NCI-H2029 (cell line): ENCODE data around the gene DYNC1LI1.

Experiments
- DNase-seq: peaks from one replicate; lab custom pipeline; 2025; lab: John Stamatoyannopoulos, UW

Gene DYNC1LI1

DNA sequence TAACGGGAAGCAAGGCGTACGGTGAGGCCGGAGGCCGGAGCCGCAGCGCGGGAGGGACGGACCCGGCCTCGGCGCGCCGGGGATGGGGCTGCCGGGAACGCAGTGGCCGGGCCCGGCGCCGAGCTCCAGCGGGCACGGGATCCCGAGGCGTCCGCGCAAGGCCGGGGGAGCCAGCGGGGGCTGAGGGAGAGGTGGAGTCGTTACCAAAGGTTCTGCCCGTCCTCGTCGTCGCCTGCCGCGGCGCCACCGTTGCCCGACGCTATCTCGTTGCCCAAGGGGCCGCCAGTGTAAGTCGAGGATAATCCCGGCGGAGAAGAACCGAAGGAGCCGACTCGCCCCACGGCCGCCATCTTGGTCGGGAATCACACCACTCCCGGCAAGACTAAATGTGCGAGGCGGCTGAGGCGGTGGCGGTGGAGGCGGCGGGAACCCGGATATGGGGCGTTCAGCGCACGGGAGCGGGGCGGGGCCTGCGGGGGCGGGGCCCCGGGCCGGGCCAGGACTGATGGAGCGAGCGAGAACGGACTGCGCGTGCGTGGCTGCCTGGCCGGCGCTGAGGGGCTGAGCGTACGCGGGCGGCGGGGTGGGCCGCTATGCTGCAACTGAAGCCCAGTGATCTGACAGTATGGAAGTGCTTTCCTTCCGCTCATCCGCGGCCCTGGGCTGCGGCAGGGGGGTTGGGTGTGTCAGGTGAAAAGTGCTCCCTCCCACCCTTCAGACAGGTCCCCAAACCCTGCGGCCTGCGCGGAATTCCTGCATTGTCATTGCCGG lies at the start of gene DYNC1LI1:
Gene DYNC1LI1, minus strand, starts transcription at position 438 of the 771 bp plus-strand sequence. Its CDS starts 88 bp downstream, at position 350.
- peak; percentile 94 for DNase-seq

DNA sequence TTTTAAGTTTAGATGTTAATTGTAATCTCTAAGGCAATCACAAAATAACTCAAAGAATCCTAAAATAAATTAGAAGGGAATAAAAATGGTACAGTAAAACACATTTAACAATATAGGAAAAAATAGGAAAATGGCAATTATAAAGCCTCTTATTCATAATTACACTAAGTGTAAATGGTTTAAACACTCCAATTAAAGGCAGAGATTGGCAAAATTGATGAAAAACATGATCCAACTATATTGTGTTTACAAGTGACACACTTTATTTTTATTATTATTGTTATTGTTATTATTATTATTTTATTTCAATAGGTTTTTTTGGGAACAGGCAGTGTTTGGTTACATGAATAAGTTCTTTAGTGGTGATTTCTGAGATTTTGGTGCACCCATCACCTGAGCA lies 48.7 kb upstream of the DYNC1LI1 start:
- no peak for DNase-seq

DNA sequence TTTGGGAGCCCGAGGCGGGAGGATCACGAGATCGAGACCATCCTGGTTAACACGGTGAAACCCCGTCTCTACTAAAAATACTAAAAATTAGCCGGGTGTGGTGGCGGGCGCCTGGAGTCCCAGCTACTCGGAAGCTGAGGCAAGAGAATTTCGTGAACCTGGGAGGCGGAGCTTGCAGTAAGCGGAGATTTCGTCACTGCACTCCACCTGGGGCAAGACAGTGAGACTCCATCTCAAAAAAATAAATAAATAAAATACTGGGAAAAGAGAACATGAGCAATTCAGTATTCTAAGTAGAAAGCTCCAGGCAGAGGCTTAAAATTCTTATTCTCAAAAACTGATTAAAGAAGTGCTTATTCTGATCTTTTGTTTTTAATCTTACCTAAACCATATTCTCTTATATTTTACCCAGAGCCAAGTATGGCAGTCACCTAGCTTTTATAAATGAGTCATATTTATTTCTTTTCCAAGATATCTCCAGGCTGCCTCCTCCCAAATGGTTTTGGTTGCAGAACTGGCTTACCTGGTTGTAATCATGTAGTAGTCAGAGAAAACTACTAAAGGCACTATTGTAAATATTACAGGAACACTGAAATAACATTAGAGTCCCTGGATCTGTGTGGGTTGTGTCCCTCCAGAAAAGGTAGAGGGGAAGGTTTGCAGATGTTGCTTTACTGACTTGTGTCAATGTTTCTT lies 45.8 kb upstream of the DYNC1LI1 start:
- no peak for DNase-seq

DNA sequence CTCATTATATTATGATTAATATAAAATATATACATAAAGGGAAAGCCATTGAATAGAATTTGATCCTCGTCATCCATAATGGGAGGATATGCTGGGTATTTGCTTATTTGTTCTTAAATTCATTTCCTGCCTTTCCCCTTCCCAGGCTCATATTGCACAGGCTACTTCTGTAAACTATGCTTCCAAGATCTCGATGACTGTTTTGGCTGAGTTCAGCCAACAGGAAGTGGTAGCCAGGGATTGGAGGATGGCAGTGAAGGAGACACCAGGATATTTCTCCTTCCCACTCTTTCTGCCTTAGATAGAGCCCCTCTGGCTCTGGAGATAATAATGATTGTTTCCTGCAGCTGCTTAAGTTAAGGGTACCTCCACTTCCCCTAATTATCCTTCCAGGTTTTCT lies 44.3 kb upstream of the DYNC1LI1 start:
- DNase-seq = peak; percentile 29

DNA sequence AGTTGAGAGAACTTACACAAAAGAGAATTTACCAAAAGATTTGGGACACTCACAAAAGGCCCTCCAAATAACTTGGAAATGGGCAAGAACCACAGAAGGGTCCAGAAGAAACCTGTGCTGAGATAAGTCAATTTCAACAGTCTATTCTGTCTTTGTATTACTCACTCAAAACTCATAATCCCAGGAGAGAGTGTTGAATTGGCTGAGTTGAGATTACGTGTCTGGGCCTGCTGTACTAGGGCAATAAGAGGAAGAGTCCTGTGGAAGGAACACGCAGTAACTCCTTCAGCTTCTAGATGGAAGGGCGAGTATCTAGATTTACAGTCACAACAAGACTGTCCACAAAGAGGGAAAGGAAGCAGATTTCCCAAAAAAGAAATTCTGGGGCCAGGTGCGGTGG lies 42.5 kb upstream of the DYNC1LI1 start:
- no peak for DNase-seq

DNA sequence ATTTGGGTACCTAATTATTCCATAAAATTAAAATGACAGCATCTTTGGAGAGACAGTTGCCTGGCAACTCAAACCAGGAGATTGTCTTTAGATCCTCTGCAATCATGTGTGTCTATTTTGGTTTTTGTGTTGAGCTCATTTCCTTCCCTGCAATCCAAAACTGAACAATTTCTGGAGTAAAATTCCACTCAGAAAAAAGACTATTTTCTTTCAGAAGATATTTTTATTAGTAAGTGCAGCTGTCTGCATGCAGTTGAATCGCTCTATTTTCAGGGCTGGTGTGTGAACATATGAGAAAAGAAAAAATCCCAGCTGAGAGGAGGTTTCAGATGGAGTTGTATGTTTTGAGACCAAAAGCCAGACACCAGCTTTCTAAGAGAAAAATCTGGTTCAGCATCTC lies 41.9 kb upstream of the DYNC1LI1 start:
- no peak for DNase-seq

DNA sequence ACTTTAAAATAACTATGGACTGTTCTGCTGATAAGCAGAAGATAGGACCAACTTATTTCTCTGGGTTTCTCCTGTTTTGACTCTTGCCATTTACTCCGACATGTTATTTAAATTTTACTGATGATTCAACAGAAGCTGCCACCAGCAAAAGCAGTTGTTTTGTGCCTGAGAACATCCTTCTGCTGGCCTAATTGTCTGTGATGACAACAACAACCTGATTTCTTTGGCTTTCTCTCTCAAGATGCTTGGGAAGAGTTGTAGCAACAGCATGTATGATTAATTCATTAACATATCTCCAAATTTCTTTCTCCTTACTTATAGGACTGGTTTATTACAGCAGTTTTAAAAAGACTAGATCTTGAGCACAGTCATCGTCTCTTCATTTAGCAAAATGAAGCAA lies 36.9 kb upstream of the DYNC1LI1 start:
- no peak for DNase-seq

DNA sequence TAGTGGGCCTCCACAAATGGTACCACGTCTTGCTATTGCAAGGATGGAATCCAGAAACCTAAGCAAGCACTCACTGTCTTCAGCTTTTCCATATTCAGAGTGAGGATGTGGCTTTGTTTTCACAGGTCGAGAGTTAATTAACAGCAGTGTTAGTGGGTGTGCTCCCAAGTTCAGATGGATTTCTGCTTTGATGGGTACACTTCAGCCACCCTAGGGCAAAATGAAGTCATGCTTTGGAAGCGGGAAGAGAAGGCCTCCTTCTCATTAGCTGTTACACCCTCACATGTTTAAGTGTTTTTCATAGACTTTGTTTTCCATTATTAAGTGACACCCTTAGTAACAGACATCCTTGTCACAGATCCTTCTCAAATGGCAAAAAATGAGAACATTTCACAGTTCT lies 36.3 kb upstream of the DYNC1LI1 start:
- DNase-seq = no peak

DNA sequence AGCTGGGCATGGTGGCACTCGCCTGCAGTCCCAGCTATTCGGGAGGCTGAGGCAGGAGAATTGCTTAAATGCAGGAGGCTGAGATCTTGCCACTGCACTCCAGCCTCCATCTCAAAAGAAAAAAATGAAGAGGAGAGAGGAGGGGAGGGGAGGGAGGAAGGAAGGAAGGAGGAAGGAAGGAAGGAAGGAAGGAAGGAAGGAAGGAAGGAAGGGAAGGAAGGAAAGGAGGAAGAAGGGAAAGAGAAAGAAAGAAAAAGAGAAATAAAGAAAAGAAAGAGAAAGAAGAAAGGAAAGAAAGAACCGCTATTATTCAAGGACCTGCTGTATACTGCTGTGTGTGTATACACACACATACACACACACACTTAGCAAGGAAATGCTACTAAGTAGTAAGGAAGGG lies 35.6 kb upstream of the DYNC1LI1 start:
- DNase-seq = no peak

DNA sequence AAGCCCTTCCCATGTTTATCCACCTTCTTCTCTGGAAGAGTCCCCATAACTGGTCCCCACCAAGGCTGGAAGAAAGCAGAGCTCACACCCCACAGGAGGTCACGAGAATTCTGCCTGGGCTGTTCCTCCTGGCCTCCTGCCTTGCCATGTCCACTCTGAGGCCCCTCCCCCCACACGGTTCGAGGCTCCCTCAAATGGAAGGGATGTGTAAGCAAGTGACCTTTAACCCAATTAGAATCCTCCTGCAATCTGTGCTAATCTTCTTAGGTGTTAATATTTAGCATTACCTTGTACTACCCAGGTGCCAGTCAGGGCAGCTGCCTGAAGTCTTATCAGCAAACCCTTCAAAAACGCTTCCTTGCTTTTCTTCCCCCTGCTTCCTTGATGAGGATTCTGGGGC lies 32.4 kb upstream of the DYNC1LI1 start:
- no peak for DNase-seq

DNA sequence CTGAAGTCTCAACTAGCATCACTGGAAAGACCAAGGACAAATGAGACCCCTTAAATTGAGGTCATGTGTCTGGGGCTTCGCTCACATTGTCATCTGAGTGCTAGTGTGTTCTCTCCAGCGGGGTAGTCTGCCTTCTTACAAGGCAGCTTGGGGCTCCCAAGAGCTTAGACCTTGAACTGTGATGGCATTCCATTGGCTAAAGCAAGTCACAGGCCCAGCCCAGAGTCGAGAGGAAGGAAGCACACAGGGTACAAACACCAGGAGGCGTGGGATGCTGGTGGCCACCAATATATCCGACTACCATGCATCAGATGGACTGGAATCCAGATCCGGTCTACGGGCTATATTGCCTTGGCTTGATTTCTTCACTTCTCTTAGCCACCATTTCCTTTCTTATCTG lies 31.5 kb upstream of the DYNC1LI1 start:
- no peak for DNase-seq

DNA sequence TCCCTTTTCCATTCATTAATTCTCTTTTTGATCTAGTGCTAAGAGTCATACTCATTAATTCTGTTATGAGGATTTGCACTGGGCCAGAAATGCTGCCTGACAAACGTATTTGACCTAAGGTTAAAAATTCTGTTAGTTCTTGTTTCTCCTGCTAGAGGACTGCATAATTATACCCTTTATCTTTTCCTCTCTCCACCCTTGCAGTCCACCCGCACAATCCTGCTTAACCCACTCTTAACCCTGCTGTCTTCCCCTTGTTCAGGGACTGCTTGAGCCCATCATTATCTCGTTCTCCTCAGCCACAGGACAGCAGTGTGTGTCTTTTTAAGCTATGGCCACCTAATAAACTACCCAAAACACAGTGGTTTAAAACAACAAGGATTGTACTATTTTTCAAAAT lies 31.1 kb upstream of the DYNC1LI1 start:
- DNase-seq = no peak

DNA sequence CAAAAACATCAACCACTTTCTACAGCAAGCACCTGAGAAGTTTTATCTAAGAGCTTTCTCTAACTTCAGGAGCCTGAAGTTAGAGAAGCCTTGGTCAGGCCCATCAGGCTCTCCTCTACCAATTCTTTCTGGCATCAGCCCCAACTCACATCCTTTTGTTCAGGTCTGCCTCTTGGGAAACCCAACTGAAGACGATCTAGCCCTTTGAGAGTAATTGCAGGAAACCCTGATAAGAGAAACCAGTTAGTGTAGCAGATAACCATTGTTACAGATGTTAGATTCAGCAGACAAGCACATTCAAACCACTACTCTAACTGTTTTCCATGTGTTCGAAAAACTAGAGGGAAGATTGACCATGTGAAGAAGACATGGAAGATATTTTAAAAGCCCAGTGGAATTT lies 27.0 kb upstream of the DYNC1LI1 start:
- no peak for DNase-seq

DNA sequence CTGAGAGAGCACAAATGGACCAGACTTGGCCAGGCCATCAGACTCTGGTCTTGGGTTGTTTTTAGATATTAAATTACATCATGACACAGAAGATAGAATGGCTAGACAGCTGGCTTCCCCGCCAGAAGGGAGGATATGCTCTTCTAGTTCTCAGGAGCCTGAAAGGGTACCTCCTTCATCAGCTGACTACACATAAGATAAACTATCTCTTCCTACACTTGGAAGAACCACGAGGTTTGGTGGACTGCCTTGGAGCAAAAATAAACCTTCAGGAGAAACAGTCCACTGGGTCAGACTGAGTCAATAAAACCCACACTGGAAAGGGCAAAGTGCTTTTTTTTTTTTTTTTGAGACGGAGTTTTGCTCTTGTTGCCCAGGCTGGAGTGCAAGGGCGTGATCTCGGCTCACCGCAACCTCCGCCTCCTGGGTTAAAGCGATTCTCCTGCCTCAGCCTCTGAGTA lies 26.3 kb upstream of the DYNC1LI1 start:
- DNase-seq = peak; percentile 14

DNA sequence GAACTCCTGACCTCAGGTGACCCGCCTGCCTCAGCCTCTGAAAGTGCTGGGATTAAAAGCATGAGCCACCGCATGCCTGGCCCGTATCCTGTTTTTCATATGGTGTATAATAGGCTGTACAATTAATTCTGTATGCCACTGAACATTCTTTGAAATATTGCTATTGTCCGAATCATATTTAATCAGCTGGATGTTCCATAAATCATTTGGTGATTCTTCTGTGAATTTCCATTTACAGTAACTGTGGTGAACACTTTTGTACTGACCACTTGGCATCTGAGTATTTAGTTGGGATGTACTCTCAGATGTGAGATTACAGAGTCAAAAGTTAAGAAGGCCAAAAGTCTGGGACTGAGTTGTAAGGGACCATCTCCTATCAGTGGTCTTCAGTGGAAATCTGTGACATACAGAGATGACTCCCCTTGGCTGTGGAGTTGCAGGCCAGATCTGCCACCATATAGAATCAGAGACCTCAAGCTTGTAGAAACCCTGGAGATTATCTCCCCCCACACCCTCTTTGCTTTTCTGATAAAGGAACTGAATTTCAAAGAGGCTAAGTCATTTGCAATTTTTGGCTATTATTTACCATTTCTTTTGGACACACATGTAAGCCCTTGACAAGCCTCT lies 25.7 kb upstream of the DYNC1LI1 start:
- DNase-seq = no peak

DNA sequence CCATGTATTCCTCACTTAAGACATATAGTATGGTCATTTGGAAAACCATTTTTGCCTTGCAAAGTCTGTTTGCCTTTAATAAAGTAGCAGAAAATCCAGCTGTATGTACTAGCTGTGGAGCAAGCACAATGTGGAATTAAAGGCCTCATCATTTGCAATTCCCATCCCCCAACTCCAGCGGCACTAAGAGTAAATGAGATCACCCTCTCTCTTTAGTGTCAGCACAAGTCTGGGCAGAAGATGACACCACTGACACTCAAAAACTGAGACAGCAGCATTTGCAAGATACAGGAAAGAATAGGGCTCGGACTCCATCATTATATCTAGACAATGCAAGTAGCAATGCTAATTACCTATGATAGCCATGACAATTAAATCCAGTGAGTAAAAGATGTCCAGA lies 24.7 kb upstream of the DYNC1LI1 start:
- no peak for DNase-seq

DNA sequence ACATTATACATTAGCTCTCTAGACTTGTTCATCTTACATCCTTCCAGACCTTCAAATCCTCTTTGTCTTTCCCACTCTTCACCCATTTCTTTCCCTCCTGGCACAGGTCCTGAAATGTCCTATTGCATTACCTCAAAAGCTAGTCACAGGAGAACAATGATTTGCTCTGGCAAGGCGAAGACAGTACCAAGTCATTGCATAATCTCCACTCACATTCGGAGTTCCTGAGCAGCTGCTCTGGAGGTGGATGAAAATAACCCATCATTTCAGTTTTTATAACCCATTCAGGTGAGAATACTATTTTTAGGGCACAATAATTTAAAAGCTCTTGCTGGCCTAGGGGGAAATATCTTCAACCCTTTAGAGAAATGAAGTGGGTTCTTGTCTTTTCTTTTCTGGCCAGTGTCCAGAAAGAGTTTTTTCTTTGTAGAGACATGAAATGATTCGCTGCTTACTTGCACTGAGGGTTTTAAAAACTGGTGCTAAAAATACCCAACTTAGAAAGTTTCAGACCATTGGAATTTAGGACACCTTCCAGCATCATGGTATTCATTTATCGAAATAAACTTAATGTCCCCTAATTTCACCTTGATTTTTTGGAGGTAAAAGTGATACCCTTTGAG lies 23.4 kb upstream of the DYNC1LI1 start:
- no peak for DNase-seq

DNA sequence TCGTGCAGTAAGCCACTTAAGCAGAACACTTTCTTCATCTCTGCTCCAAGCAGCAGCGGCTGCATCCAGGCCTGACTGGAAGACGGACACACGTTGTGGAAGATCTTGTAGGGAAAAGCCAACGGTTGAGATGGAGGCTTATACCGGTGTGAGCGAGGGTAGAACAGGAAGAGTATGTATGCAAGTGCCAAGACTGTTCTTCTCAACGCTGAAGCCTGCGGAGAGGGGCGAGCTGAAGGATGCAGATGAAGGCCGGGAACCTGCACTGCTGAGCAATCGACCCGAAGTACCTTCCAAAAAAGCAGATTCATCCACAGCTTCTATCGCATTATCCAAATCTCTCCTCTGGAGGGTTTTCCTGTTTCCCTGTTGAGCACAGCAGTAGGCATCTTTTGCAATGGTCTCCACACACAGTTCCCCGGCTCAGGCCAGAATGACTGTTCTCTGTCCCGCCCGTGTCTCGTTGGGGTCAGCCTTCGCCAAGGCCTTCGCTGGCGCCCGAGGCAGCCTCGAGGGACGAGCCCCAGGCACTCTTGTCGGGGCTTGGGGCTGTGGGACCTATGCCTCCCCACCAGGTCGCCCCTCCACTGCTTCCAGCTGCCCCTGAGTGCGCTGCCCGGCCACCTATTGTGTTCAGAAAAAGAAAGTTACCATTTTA lies 22.2 kb upstream of the DYNC1LI1 start:
- no peak for DNase-seq

DNA sequence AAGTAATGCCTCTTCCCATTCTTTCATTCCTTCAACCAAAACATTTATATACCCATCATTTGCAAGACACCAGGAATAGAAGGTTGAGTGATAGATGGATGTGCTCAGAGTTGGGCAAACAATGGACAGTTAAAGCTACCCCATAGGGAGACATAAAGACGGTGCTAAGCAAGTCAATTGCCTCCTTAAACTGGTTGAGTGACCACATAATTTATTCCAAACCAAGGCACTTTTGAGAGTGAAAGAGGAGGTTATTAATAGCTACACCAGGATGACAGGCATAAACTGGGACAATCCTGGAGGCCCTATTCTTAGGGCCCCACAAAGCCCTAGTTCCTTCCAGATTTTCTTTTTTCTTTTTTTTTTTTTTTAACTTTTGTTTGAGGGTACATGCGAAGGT lies 21.4 kb upstream of the DYNC1LI1 start:
- DNase-seq = no peak

DNA sequence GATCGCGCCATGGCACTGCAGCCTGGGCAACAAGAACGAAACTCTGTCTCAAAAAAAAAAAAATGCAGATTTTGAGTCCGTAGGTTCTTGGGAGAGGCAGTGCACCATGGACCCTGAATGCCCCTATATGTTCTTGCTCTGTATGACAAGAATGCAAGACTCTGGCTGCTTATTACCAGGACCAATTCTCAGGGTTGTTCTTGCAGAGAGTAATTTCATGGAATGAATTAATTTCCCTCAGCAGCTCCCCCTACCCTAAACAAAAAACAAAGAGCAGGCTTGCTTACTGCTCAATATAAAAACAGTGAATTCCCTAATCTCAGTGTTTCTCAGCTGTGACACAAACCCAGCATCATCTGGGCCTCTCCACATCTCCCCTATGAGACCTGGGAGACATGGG lies 20.5 kb upstream of the DYNC1LI1 start:
- DNase-seq = no peak

DNA sequence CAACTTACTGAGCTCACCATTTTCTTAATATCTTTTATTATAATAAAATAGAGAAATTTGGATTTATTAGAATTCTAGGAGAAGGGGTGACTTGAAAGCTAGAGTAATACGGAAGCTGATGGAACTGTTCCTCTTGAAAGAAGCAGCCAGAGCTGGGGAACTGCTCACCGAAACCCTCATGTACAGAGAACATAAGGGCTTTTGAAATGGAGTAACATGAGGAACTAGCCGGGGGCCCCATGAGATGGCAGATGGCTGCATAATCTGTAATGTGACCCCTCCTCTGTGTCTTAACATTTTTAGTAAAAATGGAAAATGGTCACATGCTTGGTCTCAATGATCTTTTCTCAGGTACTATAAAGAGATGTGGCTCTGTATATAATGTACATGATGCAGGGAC lies 15.7 kb upstream of the DYNC1LI1 start:
- no peak for DNase-seq

DNA sequence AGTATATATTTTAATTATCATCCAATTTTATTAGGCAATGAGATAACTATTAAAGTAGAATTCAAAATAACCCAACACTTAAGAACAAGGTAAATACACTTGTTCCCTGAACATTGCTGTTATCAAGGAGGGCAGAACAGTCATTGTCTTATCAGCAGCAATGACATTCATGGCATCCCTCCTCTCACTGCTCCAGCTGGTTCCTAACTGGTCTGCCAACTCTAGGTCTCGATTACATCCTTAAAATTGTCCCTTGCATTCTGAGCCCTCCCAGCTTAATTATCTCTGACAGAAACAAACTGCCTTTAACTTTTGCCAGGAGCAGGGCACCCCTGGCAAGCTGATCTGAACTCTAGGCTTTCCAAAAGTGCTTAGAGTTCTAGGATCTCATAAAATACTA lies 14.0 kb upstream of the DYNC1LI1 start:
- peak; percentile 76 for DNase-seq
